Measurements from ENCODE around the gene NAT8L.

The NAT8L gene

DNA sequence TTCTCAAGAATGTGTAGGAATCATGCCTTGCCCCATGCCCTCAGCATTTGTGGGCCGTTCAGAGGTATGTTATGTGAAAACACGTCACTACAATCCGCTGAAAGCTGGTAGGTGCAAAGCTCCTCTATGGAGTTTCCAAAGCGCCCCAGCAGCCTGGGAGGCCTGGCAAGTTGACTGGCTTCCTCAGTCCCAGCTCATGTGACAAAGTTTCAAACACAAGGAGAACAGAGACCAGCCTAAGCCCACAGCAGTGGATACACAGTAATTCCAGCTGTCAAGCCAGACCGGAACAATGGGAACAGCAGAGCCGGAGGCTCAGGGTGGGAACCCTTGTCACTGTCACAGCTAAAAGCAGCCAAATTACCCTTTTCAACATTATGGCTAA lies 33.5 kb downstream of the NAT8L start:
- DNase-seq (ENCODE audit: low read depth, low spot score): peak; percentile 49

DNA sequence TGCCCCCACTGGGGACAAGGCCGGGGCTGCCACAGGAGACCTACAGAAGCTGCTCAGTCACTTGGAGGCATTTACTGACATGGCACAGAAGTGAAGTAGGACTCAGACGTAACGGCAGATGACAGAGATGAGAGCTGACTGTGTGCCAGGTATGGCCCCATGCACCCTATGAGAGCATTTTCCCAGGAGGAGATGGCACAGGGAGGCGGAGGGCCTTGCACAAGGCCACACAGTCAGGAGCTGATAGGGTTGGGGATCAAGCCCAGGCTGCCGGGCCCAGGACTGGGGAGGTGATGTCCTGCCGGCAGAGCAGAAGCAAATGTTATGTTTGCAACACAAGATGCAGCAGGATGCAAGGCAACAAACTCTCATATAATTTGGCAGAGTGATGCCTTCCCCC lies 34.1 kb downstream of the NAT8L start:
- no peak for DNase-seq (ENCODE audit: low read depth, low spot score)

DNA sequence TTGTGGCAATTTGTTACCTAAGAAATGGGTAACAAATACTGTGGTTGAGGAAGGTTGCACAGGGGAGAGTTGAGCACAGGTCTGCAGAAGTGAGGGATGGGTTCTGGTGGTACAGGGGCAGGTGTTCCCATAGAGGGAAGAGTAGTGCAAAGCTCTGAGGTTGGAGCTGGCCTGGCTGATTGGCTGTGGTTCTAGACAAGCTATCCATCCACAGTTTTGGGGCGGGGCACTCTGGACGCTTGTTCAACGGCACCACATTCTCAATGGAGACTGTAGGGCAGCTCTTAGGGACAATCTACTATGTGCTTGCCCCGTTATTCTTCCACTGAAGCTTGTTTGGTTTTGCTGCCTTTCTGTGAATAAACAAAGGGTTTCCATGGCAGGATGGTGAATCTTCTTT lies 35.4 kb downstream of the NAT8L start:
- no peak for DNase-seq (ENCODE audit: low read depth, low spot score)

DNA sequence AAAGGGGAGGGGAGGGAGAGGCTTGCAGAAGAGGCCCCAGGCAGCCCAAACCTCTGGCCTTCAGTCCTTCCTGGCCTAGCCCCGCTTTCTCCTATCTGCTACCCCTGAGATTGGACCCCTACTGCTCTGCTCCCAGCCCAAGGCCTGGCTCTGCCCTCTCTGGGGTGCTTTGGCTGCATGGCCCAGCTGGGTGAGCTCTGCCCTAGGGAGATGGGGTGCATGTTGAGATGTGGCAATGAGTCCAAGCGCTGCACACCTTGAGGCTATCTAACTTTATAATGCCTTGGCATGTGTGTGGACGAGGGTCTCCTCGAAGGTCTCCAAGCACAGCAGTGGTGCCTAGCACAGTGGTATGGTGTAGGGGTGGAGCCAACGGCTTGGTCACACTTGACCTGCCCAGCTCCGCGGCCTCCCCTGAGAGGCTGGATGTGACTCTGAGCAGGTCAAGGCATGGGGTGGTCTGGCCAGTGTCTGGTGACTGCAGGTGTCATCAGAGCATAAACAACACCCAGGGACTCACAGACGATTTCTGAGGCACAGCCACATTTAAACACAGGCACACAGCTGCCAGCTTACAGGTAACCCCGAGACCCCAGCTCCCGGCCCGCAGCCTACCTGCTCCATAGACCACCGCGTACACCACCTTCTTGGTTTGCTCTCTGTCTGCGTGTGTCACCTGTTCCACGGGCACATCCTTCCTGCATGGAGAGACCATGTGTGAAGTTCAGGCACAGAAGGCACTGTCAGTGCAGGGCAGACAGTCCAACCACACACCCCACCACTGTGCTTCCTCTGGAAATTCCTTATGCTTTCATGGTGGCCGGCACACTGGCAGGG lies 36.3 kb downstream of the NAT8L start:
- peak; percentile 79 for DNase-seq (ENCODE audit: low read depth, low spot score)

DNA sequence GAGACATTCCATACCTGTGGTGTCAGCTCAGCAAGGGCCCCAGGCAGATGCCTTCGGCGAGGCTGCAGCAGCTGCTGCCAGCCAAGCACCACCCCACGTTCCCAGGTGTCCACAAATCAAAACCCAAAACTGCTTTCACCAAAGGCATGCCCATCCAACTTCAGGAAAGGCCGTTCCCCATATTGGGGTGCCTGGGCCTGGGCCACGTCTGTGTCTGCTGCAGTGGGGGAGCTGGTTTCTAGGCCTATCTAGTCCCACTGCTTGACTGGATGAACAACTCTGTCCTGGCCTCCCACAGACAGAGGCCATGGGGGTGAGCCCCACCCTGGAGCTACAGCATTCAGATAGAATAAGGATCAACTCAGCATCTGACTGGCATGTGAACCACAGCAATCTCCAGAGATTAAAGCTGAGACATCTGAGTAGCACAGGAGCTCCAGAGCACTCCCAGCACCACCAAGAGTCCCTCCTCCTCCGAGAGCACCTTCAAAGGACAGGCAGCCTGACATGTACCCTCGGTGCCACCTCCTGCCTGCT lies 37.0 kb downstream of the NAT8L start:
- DNase-seq (ENCODE audit: low read depth, low spot score): no peak

DNA sequence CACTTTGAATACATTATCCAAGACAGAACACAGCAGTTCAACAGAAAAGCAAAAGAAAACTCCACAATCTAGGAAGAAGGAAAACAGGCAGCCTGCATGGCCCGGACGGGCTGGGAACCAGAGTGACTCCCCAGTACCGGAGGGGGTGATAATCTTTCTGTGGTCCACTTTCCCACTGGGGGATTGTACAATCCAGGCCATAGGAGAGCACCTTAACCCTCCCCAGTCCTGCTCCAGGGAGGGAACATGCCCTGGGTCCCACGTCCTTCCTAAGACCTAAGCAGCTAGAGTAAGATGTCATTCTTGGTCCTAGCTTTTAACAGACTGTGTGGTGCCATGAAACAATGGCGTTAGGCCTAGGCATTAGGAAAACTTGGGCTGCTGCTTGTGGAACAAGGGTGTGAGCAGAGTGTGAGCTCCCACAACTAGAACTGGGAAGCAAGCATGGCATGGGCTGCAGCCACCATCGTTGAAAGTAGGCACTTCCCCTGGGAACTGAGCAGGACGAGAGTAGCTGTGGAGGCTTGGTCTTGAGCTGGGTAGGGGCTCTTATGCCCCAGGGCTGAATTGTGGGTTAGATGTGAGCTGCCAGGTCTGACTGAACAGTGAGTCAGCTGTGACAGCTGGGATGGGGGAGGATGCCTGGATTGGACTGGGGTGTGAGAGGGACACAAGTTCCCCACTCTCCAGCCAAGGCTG lies 42.4 kb downstream of the NAT8L start:
- DNase-seq (ENCODE audit: low read depth, low spot score): peak; percentile 48

DNA sequence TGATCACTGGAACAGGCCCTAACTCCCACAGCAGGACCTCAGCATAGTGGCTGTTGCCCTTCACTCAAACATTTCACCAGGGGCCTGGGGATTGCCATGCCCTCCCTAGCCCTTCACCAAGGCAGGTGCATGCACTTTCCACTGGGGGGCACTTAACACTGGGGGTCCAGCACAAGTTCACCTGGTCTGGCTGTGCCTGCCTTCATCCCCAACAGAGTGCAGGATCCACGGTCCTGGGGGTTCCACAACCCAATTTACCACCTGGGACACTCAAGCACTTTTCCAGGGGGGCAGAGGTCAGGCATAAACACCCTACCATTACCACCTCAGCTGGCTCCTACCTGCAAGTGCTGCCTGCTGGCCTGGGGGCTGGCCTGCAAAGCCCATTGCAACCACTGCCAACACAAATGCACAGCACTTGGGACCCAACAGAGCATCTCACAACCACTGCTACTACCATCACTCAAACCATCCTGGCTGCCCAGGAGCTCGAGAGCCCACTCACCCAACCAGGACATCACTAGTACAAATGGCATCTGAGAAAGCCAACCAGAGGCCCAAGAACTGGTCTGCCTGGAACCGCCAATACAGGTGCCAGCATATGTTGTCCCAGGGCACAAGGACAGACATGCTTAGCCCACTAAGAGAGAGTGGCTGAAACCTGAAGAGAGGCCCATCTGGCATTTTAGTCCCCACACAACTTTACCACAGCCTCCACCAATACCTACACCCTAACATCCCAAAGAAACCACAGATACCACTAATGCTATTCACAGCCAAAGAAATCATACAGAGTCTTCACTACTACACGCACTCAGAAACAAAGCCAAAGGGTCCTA lies 43.1 kb downstream of the NAT8L start:
- no peak for DNase-seq (ENCODE audit: low read depth, low spot score)

DNA sequence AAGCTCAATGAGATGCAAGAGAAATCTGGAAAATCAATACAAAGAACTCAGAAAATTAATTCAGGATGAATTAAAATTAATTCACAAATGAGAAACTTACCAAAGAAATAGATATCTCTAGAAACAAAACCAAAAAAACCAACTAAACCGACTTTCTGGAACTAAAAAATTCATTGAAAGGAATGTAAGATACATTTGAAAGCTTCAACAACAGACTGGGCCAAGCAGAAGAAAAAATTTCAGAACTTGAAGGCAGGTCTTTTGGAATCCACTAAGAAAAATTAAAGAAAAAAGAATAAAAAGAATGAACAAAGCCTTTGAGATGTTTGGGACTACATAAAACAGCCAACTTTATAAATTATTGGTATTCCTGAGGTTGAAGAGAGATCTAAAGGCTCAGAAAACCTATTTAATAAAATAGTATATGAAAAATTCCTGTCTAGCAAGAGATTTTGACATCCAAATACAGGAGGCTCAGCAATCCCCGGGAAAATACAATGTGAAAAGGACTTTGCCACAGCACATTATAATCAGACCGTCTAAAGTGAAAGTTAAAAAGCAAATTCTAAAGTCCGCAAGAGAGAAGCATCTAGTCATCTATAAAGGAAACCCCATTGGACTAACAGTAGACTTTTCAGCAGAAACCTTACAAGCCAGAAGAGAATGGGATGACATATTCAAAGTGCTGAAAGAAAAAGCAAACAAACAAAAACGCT lies 44.2 kb downstream of the NAT8L start:
- DNase-seq (ENCODE audit: low read depth, low spot score): no peak

DNA sequence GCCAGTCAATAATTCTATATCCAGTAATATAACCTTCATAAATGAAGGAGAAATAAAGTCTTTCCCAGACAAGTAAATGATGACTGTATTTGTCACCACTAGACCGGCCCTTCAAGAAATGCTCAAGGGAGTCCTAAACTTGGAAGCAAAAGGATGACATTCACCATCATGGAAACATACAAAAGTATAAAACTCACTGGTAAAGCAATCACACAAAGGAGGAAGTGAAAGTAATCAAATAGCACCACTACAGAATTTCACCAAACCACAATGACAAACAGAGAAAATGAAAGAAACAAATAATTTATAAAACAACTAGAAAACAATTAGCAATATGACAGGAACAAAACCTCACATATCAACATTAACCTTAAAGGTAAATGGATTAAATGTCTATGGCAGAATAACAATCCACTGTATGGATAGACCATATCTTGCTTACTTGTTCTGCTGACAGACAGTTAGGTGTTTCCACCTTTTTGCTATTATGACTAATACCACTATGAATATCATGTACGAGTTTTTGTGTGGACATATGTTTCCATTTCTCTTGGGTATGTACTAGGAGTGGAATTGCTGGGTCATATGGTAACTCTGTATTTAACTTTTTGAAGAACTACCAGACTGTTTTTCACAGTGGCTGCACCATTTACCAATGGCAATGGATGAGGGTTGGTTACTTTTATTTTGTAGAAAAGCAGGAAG lies 44.9 kb downstream of the NAT8L start:
- no peak for DNase-seq (ENCODE audit: low read depth, low spot score)

DNA sequence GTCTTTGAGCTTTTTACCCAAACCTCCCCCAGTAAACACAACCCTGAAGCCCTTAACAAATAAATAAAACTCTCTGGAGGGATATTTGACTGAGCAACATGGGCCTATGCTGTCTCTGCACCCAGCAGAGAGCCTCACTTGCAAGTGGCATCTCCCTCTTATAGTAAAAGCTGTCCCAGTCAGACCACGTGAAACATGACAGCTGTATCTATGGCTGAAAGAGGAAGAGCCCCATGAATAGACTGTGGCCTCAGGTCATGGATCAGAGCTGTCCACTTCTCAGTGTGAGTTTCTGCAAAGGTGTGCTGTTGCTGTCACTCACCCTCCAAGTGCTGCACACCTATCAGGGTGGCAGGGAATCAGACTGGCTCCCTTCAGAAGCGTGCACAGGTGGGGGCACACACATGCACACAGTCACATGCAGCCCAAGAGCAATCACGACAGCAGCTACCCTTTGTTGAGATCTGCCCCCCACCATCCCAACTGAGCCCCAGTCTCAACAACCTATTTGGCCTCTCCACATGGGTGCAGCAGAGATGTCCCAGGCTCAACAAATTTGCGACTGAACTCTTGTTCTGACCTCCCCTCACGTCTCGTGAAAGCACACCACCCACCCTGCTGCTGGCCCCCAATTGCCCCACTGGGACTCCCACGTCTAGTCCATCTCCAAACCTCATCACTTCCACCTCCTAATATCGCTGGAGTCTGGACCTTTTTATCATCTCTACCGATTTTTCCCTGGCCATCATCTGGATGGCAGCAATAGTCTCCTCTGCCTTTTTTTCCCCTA lies 45.6 kb downstream of the NAT8L start:
- DNase-seq (ENCODE audit: low read depth, low spot score): no peak

DNA sequence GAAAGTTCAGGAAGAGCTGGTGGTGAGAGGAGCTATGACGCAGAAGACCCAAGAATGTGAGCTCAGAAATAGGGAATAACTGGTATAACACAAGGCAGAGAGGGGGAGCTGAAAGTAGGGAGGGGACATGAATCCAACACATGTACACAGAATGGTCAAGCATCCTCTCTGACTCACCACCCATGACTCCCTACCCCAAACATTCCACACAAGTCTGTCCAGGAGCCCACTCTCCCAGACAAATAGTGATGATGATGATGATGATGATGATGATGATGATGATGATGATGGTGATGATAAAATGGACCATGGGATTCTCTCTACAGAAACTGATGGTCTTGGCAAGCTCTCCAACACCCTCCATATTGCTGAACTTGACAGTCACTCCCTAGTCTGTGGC lies 46.4 kb downstream of the NAT8L start:
- DNase-seq (ENCODE audit: low read depth, low spot score): peak; percentile 36

DNA sequence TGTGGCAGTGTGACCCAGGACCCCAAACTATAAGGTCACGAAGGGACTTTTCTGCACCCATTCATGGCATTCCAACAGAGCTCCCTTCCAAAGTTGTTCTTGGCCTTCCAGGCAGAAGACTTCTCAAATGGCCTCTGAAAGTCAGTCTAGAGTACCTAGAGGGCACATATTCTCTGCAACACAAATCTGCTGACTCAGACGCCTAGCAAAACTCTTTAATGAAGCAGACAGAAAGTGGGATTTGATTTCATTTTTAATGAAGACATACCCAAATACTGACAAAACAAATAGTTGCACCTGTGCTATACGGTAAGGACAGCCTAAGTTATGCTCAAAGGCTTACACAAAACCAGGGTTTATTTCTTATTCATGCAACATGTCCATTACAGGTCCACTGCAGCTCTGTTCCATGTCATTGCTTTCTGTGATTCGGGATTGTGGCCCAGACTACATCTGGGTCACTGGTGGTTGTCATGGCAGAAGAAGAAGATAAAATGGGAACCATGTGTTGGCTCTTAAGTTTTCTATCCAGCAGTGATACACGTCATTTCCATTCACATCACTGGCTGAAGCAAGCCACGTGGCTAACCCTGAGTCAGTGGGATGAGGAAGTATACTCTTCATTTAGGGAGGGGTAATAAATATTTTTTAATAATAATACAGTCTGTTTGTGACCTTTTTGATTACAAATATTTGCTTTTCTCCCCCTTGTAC lies 57.7 kb downstream of the NAT8L start:
- no peak for DNase-seq (ENCODE audit: low read depth, low spot score)
